Measurements from ENCODE around the gene DPP4.

- TF ChIP-seq, protein P1, sequence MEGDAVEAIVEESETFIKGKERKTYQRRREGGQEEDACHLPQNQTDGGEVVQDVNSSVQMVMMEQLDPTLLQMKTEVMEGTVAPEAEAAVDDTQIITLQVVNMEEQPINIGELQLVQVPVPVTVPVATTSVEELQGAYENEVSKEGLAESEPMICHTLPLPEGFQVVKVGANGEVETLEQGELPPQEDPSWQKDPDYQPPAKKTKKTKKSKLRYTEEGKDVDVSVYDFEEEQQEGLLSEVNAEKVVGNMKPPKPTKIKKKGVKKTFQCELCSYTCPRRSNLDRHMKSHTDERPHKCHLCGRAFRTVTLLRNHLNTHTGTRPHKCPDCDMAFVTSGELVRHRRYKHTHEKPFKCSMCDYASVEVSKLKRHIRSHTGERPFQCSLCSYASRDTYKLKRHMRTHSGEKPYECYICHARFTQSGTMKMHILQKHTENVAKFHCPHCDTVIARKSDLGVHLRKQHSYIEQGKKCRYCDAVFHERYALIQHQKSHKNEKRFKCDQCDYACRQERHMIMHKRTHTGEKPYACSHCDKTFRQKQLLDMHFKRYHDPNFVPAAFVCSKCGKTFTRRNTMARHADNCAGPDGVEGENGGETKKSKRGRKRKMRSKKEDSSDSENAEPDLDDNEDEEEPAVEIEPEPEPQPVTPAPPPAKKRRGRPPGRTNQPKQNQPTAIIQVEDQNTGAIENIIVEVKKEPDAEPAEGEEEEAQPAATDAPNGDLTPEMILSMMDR (IDR thresholded peaks at IDR 0.05; ENCODE audit: poor library complexity), result no peak
- TF ChIP-seq EZH2 (IDR thresholded peaks at IDR 0.05; ENCODE audit: borderline replicate concordance), result no peak
Observed at GRCh38 chr2:162082681-162083080, 8.7 kb upstream of the DPP4 start.
